ENCODE measurements around the gene FYN. TPM values are rescaled to one million over a fixed set of nuclear protein-coding genes. Genes with fewer than 3 reads are reported as not detected.

Gene FYN
- total RNA-seq, 1 donor from 2014 or later: 165 TPM

GRCh38 chr6:111713236-111713635 lies 160.0 kb downstream of the FYN start:
- DNase-seq (ENCODE audit: low read depth): no peak

DNA sequence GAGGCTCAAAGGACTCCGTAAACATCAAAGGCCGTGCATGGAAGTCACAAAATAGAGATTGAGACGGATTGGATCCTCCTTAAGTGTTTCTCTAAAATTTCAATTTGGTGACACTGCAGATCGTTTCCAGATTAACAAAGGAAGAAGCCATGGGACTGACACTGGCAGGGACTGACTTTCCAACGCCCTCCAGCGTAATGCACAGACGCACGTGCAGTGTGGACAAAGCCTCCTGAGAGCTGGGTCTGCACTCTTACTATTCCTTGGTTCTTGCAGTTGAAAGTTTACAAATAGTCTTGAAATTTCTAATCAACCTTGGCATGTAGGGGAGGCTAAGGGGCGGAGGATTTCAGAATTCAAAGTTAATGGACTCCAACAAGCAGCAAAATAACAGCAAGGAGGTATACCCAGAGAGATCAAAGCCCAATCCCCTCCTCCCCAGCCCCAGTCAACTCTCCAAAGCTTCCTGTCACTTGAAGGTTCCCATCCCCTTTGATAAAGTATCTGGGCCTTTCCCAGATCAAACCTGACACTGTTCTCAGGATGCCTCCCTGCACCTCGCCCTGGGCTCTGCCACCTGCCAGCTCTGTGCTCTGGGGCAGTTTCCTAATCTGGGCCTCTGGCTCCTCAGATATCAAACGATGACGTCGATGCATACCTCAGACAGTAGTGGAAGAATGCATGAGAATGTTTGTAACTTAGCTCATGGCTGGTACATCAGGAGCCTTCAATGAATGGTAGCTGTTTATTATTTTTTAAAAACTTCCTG lies 161.1 kb downstream of the FYN start:
- peak; percentile 66 for DNase-seq (ENCODE audit: low read depth)

DNA sequence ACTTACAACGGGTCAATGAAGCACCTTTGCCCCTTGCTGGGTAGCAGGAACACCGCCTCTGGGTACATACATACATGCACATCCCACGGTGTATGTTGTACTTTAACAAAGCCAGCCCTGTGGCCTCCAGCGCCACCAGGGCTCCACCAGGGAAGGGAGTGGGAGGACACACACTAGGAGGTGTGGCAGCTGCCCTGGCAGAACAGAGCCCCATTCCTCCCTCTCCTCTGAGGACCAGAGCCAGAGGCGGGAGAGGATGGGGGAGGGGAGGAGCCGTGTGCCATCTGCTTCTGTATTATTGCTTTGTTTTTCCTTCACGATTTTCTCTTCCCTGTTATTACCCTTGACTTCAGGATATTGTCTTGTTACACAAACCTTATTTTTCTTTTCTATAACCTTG lies 161.8 kb downstream of the FYN start:
- peak; percentile 79 for DNase-seq (ENCODE audit: low read depth)

- DNase-seq (ENCODE audit: low read depth): no peak
These were observed 162.3 kb downstream of the FYN start for GRCh38 chr6:111710911-111711310.

GRCh38 chr6:111710439-111710838 lies 162.8 kb downstream of the FYN start:
- no peak for DNase-seq (ENCODE audit: low read depth)

GRCh38 chr6:111709615-111710398 lies 163.4 kb downstream of the FYN start:
- peak; percentile 79 for DNase-seq (ENCODE audit: low read depth)

DNA sequence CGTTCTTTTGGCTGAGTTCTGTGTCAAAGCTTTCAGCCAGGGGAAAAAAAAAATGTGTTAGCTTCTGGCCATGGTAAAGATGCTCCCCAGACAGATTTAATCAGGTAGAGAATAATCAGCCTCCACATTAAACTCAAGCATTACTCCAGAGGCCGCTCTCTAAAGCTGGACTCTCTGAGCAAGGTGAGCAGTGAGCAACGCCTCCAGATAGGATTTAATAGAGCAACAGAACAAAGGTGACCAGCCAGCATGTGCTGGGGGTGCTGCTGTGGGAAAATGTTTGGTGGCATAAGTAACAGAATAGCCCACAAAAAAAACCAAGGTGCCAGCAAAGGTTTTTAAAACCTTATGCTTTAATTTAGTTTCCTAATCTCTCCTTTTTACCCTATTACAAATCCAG lies 164.1 kb downstream of the FYN start:
- no peak for DNase-seq (ENCODE audit: low read depth)

- DNase-seq (ENCODE audit: low read depth): no peak
These were observed 165.5 kb downstream of the FYN start for GRCh38 chr6:111707773-111708172.

- DNase-seq (ENCODE audit: low read depth): no peak
These were observed 166.3 kb downstream of the FYN start for GRCh38 chr6:111706841-111707391.

DNA sequence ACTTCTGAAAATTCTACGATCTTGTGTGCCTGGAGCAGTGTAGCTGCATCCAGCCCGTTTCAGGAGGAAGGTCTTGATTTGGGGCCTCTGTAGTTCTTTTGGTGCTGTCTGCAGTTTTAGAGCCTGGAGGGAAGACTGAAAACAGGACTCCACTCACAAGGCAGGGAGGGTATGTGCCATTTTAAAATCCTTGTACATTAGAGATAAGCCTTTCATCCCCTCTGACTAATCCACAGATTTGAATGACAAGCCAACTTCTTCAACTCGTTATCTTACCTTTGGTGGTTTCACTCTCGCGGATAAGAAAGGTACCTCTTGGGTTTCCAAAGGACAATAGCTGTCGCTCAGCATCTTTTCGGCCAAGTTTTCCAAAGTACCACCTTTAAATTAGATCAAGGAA lies 169.5 kb downstream of the FYN start:
- DNase-seq (ENCODE audit: low read depth): no peak

- no peak for DNase-seq (ENCODE audit: low read depth)
These were observed 171.0 kb downstream of the FYN start for GRCh38 chr6:111702268-111702667.

GRCh38 chr6:111701146-111701545 lies 172.1 kb downstream of the FYN start:
- no peak for DNase-seq (ENCODE audit: low read depth)

- no peak for DNase-seq (ENCODE audit: low read depth)
These were observed 173.0 kb downstream of the FYN start for GRCh38 chr6:111700135-111700690.

GRCh38 chr6:111699123-111699522 lies 174.1 kb downstream of the FYN start:
- no peak for DNase-seq (ENCODE audit: low read depth)

- DNase-seq (ENCODE audit: low read depth): no peak
These were observed 176.4 kb downstream of the FYN start for GRCh38 chr6:111696814-111697213.

DNA sequence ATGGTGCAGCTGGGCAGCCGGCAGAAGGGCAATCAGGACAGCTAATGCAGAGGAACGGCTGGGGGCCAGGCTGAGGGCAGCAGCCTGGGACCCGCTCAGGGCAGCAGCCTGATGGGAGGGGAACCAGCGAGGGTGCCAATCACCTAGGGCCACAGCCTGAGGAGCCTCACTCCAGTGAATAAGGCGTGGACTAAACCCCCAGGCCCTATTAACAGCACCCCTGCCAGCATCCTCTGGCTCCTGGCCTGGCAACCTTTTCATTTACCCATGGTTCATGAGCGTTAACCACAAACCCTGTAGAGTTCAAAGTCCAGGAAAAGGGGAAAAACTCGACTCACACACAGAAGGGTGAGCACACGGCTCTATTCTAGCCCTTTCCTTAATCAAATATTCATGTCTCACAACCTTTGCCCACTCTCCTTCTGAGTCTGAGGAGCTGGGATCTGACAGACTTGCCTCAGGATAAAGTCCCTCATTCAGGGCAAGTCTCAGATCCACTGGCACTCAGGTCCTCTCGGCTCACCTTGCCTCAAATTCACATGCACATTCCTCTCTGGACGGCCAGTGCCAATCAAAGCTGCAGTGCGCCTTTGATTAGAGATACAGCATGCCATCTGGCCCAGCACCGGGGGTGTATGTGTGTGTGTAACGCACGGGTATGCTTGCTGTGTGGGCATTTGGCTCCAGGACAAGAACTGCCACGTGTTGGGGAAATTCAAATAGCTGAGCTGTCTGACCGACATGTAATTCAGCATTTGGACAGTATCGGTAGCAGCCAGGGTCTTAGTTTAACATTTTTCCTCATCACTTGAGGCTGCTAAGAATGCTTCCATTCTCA lies 180.7 kb downstream of the FYN start:
- DNase-seq (ENCODE audit: low read depth): peak; percentile 86

GRCh38 chr6:111691345-111692225 lies 181.7 kb downstream of the FYN start:
- peak; percentile 99 for DNase-seq (ENCODE audit: low read depth)

- peak; percentile 74 for DNase-seq (ENCODE audit: low read depth)
These were observed 183.3 kb downstream of the FYN start for GRCh38 chr6:111689946-111690345.

DNA sequence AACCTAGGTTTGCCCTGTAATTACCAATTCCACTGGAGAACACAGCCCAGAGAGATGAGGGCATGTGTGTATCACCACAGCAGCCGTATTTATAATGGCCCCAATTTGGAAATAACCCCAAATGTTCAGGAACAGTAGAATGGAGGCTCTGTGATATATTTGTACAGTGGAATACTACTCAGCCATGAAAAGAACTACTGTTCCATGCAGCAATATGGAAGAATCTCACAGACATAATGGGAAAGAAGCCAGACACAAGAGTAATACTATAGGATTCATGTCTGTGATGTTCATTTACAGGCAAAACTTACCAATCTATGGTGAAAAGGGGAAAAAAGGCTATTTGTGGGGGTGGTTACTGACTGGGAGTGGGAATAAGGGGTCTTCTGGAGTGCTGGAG lies 183.8 kb downstream of the FYN start:
- no peak for DNase-seq (ENCODE audit: low read depth)

GRCh38 chr6:111688331-111688730 lies 184.9 kb downstream of the FYN start:
- DNase-seq (ENCODE audit: low read depth): no peak

Data from myocyte (in vitro differentiated cells).